ENCODE results near the gene THRAP3.

GRCh38 chr1:36223381-36223995 is 755 bp upstream of the THRAP3 start:
- TF ChIP-seq ZNF274 (IDR thresholded peaks at IDR 0.05; ENCODE audit: low read depth, low read length): no peak
- no peak for TF ChIP-seq SUZ12 (IDR thresholded peaks at IDR 0.05; ENCODE audit: extremely low read depth, insufficient read depth, insufficient read length)
- TF ChIP-seq YY1 (IDR thresholded peaks at IDR 0.05; ENCODE audit: insufficient read depth, insufficient read length): no peak
